WTC11 (cell line): ENCODE results near the gene BTF3. TPM values are rescaled to one million over a fixed set of nuclear protein-coding genes. Genes with fewer than 3 reads are reported as not detected.
A peak's percentile ranks its signal among the peaks of the same experiment; 100 is the strongest.

Experiments
- ATAC-seq: fragments of 200-7000 bp; cut with Tn5 transposase; 2 replicates; pipeline ENCODE4 v1.10.0; 2021; ENCODE audit warnings: mild to moderate bottlenecking, moderate library complexity
- CTCF ChIA-PET: fragments of 300-600 bp; sonication (Branson Sonifier 250); formaldehyde crosslinking; loops from one replicate; lab custom pipeline; 2021; ENCODE audit warnings: antibody characterized with exemption; lab: Charles Lee
- POLR2A ChIA-PET: fragments of 350-600 bp; sonication (Branson Sonifier 250); formaldehyde crosslinking; loops from one replicate; lab custom pipeline; 2021; ENCODE audit warnings: antibody characterized with exemption; lab: Charles Lee
- DNase-seq: peaks from one replicate; pipeline ENCODE4 v3.0.0; 2021; ENCODE audit warnings: low spot score
- H3K27ac Mint-ChIP-seq: 2 replicates; pipeline ENCODE4 v1.8.0; 2021; ENCODE audit warnings: mixed read lengths
- H3K27me3 Mint-ChIP-seq: 2 replicates; pipeline ENCODE4 v1.8.0; 2021; ENCODE audit warnings: low read depth, mild to moderate bottlenecking, moderate library complexity, mixed read lengths
- H3K36me3 Mint-ChIP-seq: 2 replicates; pipeline ENCODE4 v1.8.0; 2021; ENCODE audit warnings: mixed read lengths
- H3K4me1 Mint-ChIP-seq: 2 replicates; pipeline ENCODE4 v1.8.0; 2022; ENCODE audit warnings: mixed read lengths
- H3K4me3 Mint-ChIP-seq: 2 replicates; pipeline ENCODE4 v1.8.0; 2021; ENCODE audit warnings: mild to moderate bottlenecking, moderate library complexity, mixed read lengths
- H3K9me3 Mint-ChIP-seq: 2 replicates; pipeline ENCODE4 v1.8.0; 2021; ENCODE audit warnings: mixed read lengths
- CBFB ChIP-seq: sonication (generic); formaldehyde crosslinking; IDR thresholded peaks from 2 replicates; pipeline ENCODE4 v1.8.1; 2022; ENCODE audit warnings: mild to moderate bottlenecking, low read depth, missing genetic modification reagents
- CREM ChIP-seq: sonication (generic); formaldehyde crosslinking; IDR thresholded peaks from 2 replicates; pipeline ENCODE4 v1.8.1; 2022; ENCODE audit warnings: mild to moderate bottlenecking, missing genetic modification reagents, moderate library complexity
- ELF4 ChIP-seq: sonication (generic); formaldehyde crosslinking; IDR thresholded peaks from 2 replicates; pipeline ENCODE4 v1.8.1; 2022; ENCODE audit warnings: low read depth, mild to moderate bottlenecking, moderate library complexity, missing genetic modification reagents
- ESRRA ChIP-seq: sonication (generic); formaldehyde crosslinking; IDR thresholded peaks from 2 replicates; pipeline ENCODE4 v1.8.1; 2022; ENCODE audit warnings: mild to moderate bottlenecking, missing genetic modification reagents, borderline replicate concordance
- FOXP1 ChIP-seq: sonication (generic); formaldehyde crosslinking; IDR thresholded peaks from 2 replicates; pipeline ENCODE4 v1.8.0; 2022; ENCODE audit warnings: missing genetic modification reagents, mild to moderate bottlenecking, moderate library complexity, borderline replicate concordance
- GTF2I ChIP-seq: fragments of 250-450 bp; sonication (Bioruptor Pico); conservative IDR thresholded peaks from 2 replicates; pipeline ENCODE4 v1.4.0; 2021; ENCODE audit warnings: mild to moderate bottlenecking
- JUN ChIP-seq: sonication (generic); formaldehyde crosslinking; IDR thresholded peaks from 2 replicates; pipeline ENCODE4 v1.8.0; 2023; ENCODE audit warnings: mild to moderate bottlenecking, missing genetic modification reagents
- NFYB ChIP-seq: sonication (generic); formaldehyde crosslinking; conservative IDR thresholded peaks from 2 replicates; pipeline ENCODE4 v1.8.0; 2022; ENCODE audit warnings: low read depth, missing genetic modification reagents
- OVOL2 ChIP-seq: fragments of 250-450 bp; sonication (Bioruptor Pico); IDR thresholded peaks from 2 replicates; pipeline ENCODE4 v1.9.0; 2021; ENCODE audit warnings: mild to moderate bottlenecking, borderline replicate concordance
- PRRX2 ChIP-seq: fragments of 250-450 bp; sonication (Bioruptor Pico); IDR thresholded peaks from 2 replicates; pipeline ENCODE4 v1.8.0; 2021; ENCODE audit warnings: mild to moderate bottlenecking
- RORB ChIP-seq: fragments of 250-450 bp; sonication (Bioruptor Pico); IDR thresholded peaks from 2 replicates; pipeline ENCODE4 v1.9.0; 2021; ENCODE audit warnings: mild to moderate bottlenecking
- TEAD1 ChIP-seq: sonication (generic); formaldehyde crosslinking; IDR thresholded peaks from 2 replicates; pipeline ENCODE4 v1.8.0; 2022; ENCODE audit warnings: mild to moderate bottlenecking, missing genetic modification reagents
- ZNF317 ChIP-seq: sonication (generic); formaldehyde crosslinking; IDR thresholded peaks from 2 replicates; pipeline ENCODE4 v1.8.1; 2023; ENCODE audit warnings: low read depth, mild to moderate bottlenecking, moderate library complexity, missing genetic modification reagents, borderline replicate concordance
- ZNF396 ChIP-seq: fragments of 250-450 bp; sonication (Bioruptor Pico); IDR thresholded peaks from 2 replicates; pipeline ENCODE4 v1.8.0; 2021; ENCODE audit warnings: mild to moderate bottlenecking, moderate library complexity, borderline replicate concordance
- total RNA-seq: library from RNA; stranded (reverse); gene quantifications from 3 replicates; pipeline ENCODE4 v1.2.3, GENCODE V29; 2021
- TF ChIP-seq, protein P1 (sequence below): fragments of 250-450 bp; sonication (Bioruptor Pico); conservative IDR thresholded peaks from 2 replicates; pipeline ENCODE4 v1.9.0; 2021; ENCODE audit warnings: mild to moderate bottlenecking
- TF ChIP-seq, protein P2 (sequence below): sonication (generic); formaldehyde crosslinking; IDR thresholded peaks from 2 replicates; pipeline ENCODE4 v1.8.0; 2022; ENCODE audit warnings: mild to moderate bottlenecking, missing genetic modification reagents
- TF ChIP-seq, protein P3 (sequence below): sonication (generic); formaldehyde crosslinking; IDR thresholded peaks from 2 replicates; pipeline ENCODE4 v1.8.0; 2022; ENCODE audit warnings: mild to moderate bottlenecking, missing genetic modification reagents
- TF ChIP-seq, protein P4 (sequence below): fragments of 200-600 bp; IDR thresholded peaks from 2 replicates; pipeline ENCODE4 v1.8.0; 2022; ENCODE audit warnings: antibody characterized with exemption
- TF ChIP-seq, protein P5 (sequence below): sonication (generic); formaldehyde crosslinking; IDR thresholded peaks from 2 replicates; pipeline ENCODE4 v1.8.1; 2023; ENCODE audit warnings: mild to moderate bottlenecking, missing genetic modification reagents, moderate library complexity
- TF ChIP-seq, protein P6 (sequence below): fragments of 250-450 bp; sonication (Bioruptor Pico); IDR thresholded peaks from 2 replicates; pipeline ENCODE4 v1.9.0; 2021; ENCODE audit warnings: mild to moderate bottlenecking, borderline replicate concordance

The BTF3 gene
- total RNA-seq, 1 experiment from 2014 or later: 736 TPM

DNA sequence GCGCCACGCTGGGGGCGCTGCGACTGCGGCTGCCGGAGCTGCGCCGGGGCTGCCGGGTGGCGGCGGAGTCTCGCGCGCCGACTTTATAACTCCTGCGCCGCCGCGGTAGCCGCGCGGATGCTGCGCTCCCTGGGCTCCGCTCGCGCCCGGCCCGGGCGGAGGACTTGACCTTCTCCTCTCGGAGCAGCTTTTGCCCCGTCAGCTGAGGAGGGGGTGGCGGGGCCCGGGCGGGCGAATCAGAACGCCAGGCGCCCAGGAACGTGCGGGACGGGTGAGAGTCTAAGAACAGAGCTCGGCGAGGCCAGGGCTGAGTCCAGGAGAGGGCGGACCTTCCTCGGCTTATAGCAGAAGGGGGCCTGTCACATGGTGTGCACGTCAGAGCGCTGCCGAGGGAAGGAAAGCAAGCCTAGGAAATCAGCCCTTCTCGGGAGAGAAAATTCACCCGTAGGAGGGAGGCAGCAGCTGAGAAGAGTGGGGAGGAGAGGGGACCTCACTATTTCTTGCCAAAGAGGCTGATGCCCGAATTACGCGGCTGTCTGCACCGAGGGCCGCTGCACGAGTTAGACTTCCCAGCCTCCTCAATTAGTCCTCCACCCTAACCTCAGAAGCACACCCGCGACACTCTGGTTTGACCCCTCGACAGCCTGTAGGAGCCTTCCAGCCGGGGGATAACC, 49.6 kb upstream of the BTF3 start, which contains the start of gene FOXD1:
Gene FOXD1 (minus strand): TSS at position 315 of the 674 bp plus-strand sequence. CDS start 415 bp downstream, outside the sequence.
- H3K4me1 Mint-ChIP-seq: peaks cover 43% of the 10 kb centered on the region
- no peaks in the 10 kb centered on the region for H3K36me3 Mint-ChIP-seq
- peak; percentile 72 for ATAC-seq
- no peaks in the 10 kb centered on the region for H3K9me3 Mint-ChIP-seq
- no peak within 1 kb of the TSS for H3K27ac Mint-ChIP-seq
- CTCF ChIA-PET: interaction anchor here (0.9 to 4.4 kb wide), 12 partner anchors 21 to 247 kb away, joined by 3 to 38 read pairs (median 5); no protein-coding TSS in a partner anchor
- TF ChIP-seq, protein P1, sequence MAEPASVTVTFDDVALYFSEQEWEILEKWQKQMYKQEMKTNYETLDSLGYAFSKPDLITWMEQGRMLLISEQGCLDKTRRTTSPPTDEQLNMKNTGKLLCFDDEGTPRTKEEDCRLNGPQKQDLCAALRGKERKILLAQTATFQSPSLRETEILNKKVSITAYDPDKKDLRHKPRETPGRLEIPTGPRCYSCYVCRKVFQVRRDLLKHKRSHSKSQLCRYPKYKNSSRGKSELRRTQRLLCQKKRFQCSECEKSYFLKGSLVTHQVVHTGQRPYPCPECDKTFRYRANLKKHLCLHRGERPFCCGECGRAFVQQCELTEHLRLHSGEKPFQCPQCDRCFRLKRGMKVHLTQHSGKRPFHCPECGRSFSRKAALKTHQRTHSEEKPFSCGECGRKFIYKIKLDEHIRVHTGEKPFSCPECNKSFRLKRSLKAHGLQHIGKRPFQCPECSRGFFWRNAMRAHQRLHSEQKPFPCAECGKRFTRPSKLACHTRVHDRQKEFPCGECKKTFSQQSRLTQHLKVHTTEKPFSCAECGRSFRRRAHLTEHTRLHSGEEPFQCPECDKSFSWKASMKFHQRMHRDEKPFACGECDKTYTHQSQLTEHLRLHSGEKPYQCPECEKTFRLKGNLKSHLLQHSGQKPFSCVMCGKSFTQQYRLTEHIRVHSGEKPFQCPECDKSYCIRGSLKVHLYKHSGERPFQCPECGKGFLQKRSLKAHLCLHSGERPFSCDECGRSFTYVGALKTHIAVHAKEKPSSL: no peak
- TF ChIP-seq, protein P2, sequence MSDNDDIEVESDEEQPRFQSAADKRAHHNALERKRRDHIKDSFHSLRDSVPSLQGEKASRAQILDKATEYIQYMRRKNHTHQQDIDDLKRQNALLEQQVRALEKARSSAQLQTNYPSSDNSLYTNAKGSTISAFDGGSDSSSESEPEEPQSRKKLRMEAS (CRISPR knock-in tag): peak; percentile 74; the same call in 1 of the 2 replicates
- TF ChIP-seq, protein P3, sequence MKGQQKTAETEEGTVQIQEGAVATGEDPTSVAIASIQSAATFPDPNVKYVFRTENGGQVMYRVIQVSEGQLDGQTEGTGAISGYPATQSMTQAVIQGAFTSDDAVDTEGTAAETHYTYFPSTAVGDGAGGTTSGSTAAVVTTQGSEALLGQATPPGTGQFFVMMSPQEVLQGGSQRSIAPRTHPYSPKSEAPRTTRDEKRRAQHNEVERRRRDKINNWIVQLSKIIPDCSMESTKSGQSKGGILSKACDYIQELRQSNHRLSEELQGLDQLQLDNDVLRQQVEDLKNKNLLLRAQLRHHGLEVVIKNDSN (CRISPR knock-in tag): peak; percentile 89
- TF ChIP-seq FOXP1 (CRISPR knock-in tag) (0 out of 2 replicates have a peak, but pooled peaks have one; percentile 26), JUN (CRISPR knock-in tag) (no peak), GTF2I (CRISPR knock-in tag) (no peak), CBFB (CRISPR knock-in tag) (no peak), ZNF396 (CRISPR knock-in tag) (no peak), CREM (CRISPR knock-in tag) (0 out of 2 replicates have a peak, but pooled peaks have one; percentile 57), RORB (CRISPR knock-in tag) (no peak)
- TF ChIP-seq, protein P4, sequence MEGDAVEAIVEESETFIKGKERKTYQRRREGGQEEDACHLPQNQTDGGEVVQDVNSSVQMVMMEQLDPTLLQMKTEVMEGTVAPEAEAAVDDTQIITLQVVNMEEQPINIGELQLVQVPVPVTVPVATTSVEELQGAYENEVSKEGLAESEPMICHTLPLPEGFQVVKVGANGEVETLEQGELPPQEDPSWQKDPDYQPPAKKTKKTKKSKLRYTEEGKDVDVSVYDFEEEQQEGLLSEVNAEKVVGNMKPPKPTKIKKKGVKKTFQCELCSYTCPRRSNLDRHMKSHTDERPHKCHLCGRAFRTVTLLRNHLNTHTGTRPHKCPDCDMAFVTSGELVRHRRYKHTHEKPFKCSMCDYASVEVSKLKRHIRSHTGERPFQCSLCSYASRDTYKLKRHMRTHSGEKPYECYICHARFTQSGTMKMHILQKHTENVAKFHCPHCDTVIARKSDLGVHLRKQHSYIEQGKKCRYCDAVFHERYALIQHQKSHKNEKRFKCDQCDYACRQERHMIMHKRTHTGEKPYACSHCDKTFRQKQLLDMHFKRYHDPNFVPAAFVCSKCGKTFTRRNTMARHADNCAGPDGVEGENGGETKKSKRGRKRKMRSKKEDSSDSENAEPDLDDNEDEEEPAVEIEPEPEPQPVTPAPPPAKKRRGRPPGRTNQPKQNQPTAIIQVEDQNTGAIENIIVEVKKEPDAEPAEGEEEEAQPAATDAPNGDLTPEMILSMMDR: no peak
- TF ChIP-seq, protein P5, sequence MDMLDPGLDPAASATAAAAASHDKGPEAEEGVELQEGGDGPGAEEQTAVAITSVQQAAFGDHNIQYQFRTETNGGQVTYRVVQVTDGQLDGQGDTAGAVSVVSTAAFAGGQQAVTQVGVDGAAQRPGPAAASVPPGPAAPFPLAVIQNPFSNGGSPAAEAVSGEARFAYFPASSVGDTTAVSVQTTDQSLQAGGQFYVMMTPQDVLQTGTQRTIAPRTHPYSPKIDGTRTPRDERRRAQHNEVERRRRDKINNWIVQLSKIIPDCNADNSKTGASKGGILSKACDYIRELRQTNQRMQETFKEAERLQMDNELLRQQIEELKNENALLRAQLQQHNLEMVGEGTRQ (CRISPR knock-in tag): peak; percentile 89
- H3K27me3 Mint-ChIP-seq: peaks cover 93% of the 10 kb centered on the region
- DNase-seq: peak; percentile 85
- H3K4me3 Mint-ChIP-seq: peak within 1 kb of the TSS; percentile 74
- POLR2A ChIA-PET: interaction anchor here (0.9 to 1.4 kb wide), 2 partner anchors 29 to 38 kb away, joined by 3 to 4 read pairs; no protein-coding TSS in a partner anchor

DNA sequence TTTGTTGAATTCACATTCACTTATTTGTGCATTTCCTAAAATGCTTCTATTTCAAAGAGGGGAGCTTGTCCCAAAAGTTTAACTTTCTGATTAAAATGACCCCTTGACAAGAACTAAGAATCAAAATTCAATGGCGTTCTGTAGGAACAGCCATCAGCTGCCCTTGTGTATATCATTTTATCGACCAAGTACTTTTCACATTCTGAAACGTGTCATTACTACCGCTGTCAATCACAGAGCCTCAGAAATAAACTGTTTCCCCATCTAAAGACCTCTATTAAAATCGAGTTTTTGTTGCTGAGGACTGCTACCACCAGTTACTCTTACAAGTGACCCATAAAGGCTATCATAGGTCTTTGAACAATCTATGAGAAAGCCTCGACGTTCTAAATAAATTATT, 48.1 kb upstream of the BTF3 start:
- ATAC-seq (no peak), DNase-seq (no peak)
- ChIA-PET POLR2A (no interaction called here), CTCF (interaction anchor here (1.2 to 4.4 kb wide), 6 partner anchors 13 to 234 kb away, joined by 3 to 38 read pairs (median 22); no protein-coding TSS in a partner anchor)
- Mint-ChIP-seq H3K4me1 (peaks cover 41% of the 10 kb centered on the region), H3K4me3 (peak overlapping the region; percentile 78), H3K9me3 (no peaks in the 10 kb centered on the region), H3K27me3 (peaks cover 86% of the 10 kb centered on the region), H3K27ac (no peak overlapping the region), H3K36me3 (no peaks in the 10 kb centered on the region)
- TF ChIP-seq ZNF396 (CRISPR knock-in tag) (no peak), OVOL2 (no peak), PRRX2 (CRISPR knock-in tag) (no peak), ELF4 (CRISPR knock-in tag) (no peak), ESRRA (CRISPR knock-in tag) (no peak), FOXP1 (CRISPR knock-in tag) (no peak), ZNF317 (CRISPR knock-in tag) (no peak), NFYB (no peak), TEAD1 (CRISPR knock-in tag) (no peak)
- TF ChIP-seq, protein P6, sequence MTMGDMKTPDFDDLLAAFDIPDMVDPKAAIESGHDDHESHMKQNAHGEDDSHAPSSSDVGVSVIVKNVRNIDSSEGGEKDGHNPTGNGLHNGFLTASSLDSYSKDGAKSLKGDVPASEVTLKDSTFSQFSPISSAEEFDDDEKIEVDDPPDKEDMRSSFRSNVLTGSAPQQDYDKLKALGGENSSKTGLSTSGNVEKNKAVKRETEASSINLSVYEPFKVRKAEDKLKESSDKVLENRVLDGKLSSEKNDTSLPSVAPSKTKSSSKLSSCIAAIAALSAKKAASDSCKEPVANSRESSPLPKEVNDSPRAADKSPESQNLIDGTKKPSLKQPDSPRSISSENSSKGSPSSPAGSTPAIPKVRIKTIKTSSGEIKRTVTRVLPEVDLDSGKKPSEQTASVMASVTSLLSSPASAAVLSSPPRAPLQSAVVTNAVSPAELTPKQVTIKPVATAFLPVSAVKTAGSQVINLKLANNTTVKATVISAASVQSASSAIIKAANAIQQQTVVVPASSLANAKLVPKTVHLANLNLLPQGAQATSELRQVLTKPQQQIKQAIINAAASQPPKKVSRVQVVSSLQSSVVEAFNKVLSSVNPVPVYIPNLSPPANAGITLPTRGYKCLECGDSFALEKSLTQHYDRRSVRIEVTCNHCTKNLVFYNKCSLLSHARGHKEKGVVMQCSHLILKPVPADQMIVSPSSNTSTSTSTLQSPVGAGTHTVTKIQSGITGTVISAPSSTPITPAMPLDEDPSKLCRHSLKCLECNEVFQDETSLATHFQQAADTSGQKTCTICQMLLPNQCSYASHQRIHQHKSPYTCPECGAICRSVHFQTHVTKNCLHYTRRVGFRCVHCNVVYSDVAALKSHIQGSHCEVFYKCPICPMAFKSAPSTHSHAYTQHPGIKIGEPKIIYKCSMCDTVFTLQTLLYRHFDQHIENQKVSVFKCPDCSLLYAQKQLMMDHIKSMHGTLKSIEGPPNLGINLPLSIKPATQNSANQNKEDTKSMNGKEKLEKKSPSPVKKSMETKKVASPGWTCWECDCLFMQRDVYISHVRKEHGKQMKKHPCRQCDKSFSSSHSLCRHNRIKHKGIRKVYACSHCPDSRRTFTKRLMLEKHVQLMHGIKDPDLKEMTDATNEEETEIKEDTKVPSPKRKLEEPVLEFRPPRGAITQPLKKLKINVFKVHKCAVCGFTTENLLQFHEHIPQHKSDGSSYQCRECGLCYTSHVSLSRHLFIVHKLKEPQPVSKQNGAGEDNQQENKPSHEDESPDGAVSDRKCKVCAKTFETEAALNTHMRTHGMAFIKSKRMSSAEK: no peak
